Heart left ventricle (tissue), 13 donors: Measurements from ENCODE around the gene SLC23A2.

Experiments used
- POLR2A ChIP-seq, 2 donors: fragments of 450-650 bp; IDR thresholded peaks; one replicate each; pipeline ENCODE4 v1.6.1; 2017; ENCODE audit warnings: antibody characterized with exemption in 2 of 2, mild to moderate bottlenecking in 2 of 2, moderate library complexity in 2 of 2
- TF ChIP-seq, protein P1 (sequence below), 12 donors: fragments of 200-600 bp; sonication (generic) in 4 of 12; IDR thresholded peaks; one replicate each; pipeline versions ENCODE4 v1.5.0 to v1.8.0; 2018 to 2022; ENCODE audit warnings: antibody characterized with exemption in 12 of 12, mild to moderate bottlenecking in 5 of 12
- donor health status: ischemic (EF 13 %, LVEDD 7.1; RV severe dilation, severe dysfunction).
- donor health status: DM: no; HTN: yes; CAD: no.
- donor health status: DM: no; HTN: no; CAD: no.
- donor health status: ischemic (EF 25% LVEDD 6.9; RV normal size, moderate dysfunction).
- donor health status: ischemic (EF 25% LVEDD 5.7; RV mildly dilated, moderate dysfunction).
- donor health status: ischemic (EF 35%, LVEDD 5.7; RV mildly dilated, moderate dysfunction).
- donor health status: nonischemic (EF 11% LVEDD 7.7; RV severe dilation, severe dysfunction).
- donor health status: DM: yes; HTN: yes; CAD: no.
- donor health status: PGD.
- donor health status: ischemic (EF 29% LVEDD 5.4; RV normal size, mild dysfunction).
- donor health status: nonischemic (EF 23%, LVEDD 6.1; RV moderate dilation, normal function).

DNA sequence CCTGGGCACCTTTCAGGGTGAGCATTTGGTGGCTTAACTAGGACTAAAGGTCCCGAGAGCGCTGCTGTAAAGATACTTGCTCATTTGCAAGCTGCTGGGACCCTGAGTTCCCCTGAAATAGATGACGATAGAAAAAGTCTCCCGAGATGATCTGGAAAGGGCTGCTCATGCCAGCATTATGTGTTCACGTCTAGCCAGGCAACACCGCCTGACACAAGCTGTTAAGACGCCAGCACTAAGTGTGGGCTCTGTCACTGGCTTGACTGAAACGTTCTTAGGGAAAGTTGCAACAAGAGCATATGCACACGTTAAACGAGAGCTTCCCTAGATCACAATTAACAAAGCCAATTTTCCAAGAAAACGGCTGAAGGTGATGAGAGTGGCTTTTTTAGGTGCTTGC lies 113.7 kb downstream of the SLC23A2 start:
- TF ChIP-seq, protein P1, sequence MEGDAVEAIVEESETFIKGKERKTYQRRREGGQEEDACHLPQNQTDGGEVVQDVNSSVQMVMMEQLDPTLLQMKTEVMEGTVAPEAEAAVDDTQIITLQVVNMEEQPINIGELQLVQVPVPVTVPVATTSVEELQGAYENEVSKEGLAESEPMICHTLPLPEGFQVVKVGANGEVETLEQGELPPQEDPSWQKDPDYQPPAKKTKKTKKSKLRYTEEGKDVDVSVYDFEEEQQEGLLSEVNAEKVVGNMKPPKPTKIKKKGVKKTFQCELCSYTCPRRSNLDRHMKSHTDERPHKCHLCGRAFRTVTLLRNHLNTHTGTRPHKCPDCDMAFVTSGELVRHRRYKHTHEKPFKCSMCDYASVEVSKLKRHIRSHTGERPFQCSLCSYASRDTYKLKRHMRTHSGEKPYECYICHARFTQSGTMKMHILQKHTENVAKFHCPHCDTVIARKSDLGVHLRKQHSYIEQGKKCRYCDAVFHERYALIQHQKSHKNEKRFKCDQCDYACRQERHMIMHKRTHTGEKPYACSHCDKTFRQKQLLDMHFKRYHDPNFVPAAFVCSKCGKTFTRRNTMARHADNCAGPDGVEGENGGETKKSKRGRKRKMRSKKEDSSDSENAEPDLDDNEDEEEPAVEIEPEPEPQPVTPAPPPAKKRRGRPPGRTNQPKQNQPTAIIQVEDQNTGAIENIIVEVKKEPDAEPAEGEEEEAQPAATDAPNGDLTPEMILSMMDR (IDR thresholded peaks at IDR 0.05), result no peak
- TF ChIP-seq POLR2A (IDR thresholded peaks at IDR 0.05), result no peak
